Measurements from ENCODE around the gene PCDHGC4.

The PCDHGC4 gene

GRCh38 chr5:141528291-141528984 is 43.6 kb downstream of the PCDHGC4 start:
- Histone ChIP-seq H3K4me2 (ENCODE audit: low read length) (no peak overlapping the region), H4K20me1 (ENCODE audit: insufficient read depth, low read length) (no peaks in the 10 kb centered on the region), H3K27ac (ENCODE audit: low read length) (no peak overlapping the region), H3K4me1 (ENCODE audit: low read length) (no peaks in the 10 kb centered on the region), H3K27me3 (ENCODE audit: low read depth, low read length) (no peaks in the 10 kb centered on the region), H3K4me3 (ENCODE audit: low read length) (no peak overlapping the region), H2AFZ (ENCODE audit: low read depth, low read length) (no peak overlapping the region), H3K36me3 (replicated peaks; ENCODE audit: low read depth, low read length) (peaks cover 11% of the 10 kb centered on the region), H3K79me2 (ENCODE audit: low read length) (no peaks in the 10 kb centered on the region), H3K9me3 (ENCODE audit: insufficient read depth, low read length) (no peaks in the 10 kb centered on the region), H3K9ac (ENCODE audit: low read length) (no peak overlapping the region)
- TF ChIP-seq CTCF (IDR thresholded peaks at IDR 0.05; ENCODE audit: low read depth, low read length) (no peak), EZH2phosphoT487 (IDR thresholded peaks at IDR 0.05; ENCODE audit: low read depth) (no peak)

GRCh38 chr5:141529002-141529401 is 44.2 kb downstream of the PCDHGC4 start:
- H3K9ac ChIP-seq (ENCODE audit: low read length) = no peak overlapping the region
- no peaks in the 10 kb centered on the region for H3K27me3 ChIP-seq (ENCODE audit: low read depth, low read length)
- H4K20me1 ChIP-seq (ENCODE audit: insufficient read depth, low read length) = no peaks in the 10 kb centered on the region
- no peak overlapping the region for H3K4me3 ChIP-seq (ENCODE audit: low read length)
- H3K79me2 ChIP-seq (ENCODE audit: low read length) = no peaks in the 10 kb centered on the region
- H3K9me3 ChIP-seq (ENCODE audit: insufficient read depth, low read length) = no peaks in the 10 kb centered on the region
- H3K4me1 ChIP-seq (ENCODE audit: low read length) = no peaks in the 10 kb centered on the region
- peaks cover 7% of the 10 kb centered on the region for H3K36me3 ChIP-seq (replicated peaks; ENCODE audit: low read depth, low read length)
- no peak overlapping the region for H2AFZ ChIP-seq (ENCODE audit: low read depth, low read length)
- TF ChIP-seq EZH2phosphoT487 (IDR thresholded peaks at IDR 0.05; ENCODE audit: low read depth) = no peak
- no peak for TF ChIP-seq CTCF (IDR thresholded peaks at IDR 0.05; ENCODE audit: low read depth, low read length)
- H3K4me2 ChIP-seq (ENCODE audit: low read length) = no peak overlapping the region
- no peak overlapping the region for H3K27ac ChIP-seq (ENCODE audit: low read length)

GRCh38 chr5:141529873-141530272 is 45.0 kb downstream of the PCDHGC4 start:
- Histone ChIP-seq H3K9ac (ENCODE audit: low read length) (no peak overlapping the region), H3K36me3 (replicated peaks; ENCODE audit: low read depth, low read length) (peaks cover 6% of the 10 kb centered on the region), H3K79me2 (ENCODE audit: low read length) (no peaks in the 10 kb centered on the region), H3K9me3 (ENCODE audit: insufficient read depth, low read length) (no peaks in the 10 kb centered on the region), H3K4me3 (ENCODE audit: low read length) (no peak overlapping the region), H4K20me1 (ENCODE audit: insufficient read depth, low read length) (no peaks in the 10 kb centered on the region), H3K27me3 (ENCODE audit: low read depth, low read length) (no peaks in the 10 kb centered on the region), H3K4me2 (ENCODE audit: low read length) (no peak overlapping the region), H3K27ac (ENCODE audit: low read length) (no peak overlapping the region), H3K4me1 (ENCODE audit: low read length) (no peaks in the 10 kb centered on the region), H2AFZ (ENCODE audit: low read depth, low read length) (no peak overlapping the region)
- TF ChIP-seq CTCF (IDR thresholded peaks at IDR 0.05; ENCODE audit: low read depth, low read length) (no peak), EZH2phosphoT487 (IDR thresholded peaks at IDR 0.05; ENCODE audit: low read depth) (no peak)

- Histone ChIP-seq H3K9ac (ENCODE audit: low read length) (no peak overlapping the region), H3K36me3 (replicated peaks; ENCODE audit: low read depth, low read length) (peaks cover 6% of the 10 kb centered on the region), H3K4me2 (ENCODE audit: low read length) (no peak overlapping the region), H3K9me3 (ENCODE audit: insufficient read depth, low read length) (no peaks in the 10 kb centered on the region), H3K27me3 (ENCODE audit: low read depth, low read length) (no peaks in the 10 kb centered on the region), H3K27ac (ENCODE audit: low read length) (no peak overlapping the region), H3K79me2 (ENCODE audit: low read length) (no peaks in the 10 kb centered on the region), H4K20me1 (ENCODE audit: insufficient read depth, low read length) (no peaks in the 10 kb centered on the region), H3K4me3 (ENCODE audit: low read length) (no peak overlapping the region), H3K4me1 (ENCODE audit: low read length) (no peaks in the 10 kb centered on the region), H2AFZ (ENCODE audit: low read depth, low read length) (no peak overlapping the region)
- TF ChIP-seq EZH2phosphoT487 (IDR thresholded peaks at IDR 0.05; ENCODE audit: low read depth) = no peak
- no peak for TF ChIP-seq CTCF (IDR thresholded peaks at IDR 0.05; ENCODE audit: low read depth, low read length)
Observed at GRCh38 chr5:141532726-141533125, 47.9 kb downstream of the PCDHGC4 start.

Data from OCI-LY3 (cell line).